AG09319 (cell line): ENCODE results near the gene LRRC3.

Experiments
- DNase-seq: peaks from one replicate; pipeline ENCODE4 v3.0.0-alpha.2; 2010; ENCODE audit warnings: low read depth; ENCODE audit errors: extremely low read depth
- CTCF ChIP-seq: IDR thresholded peaks from 2 replicates; pipeline ENCODE4 v1.5.1; 2011; ENCODE audit warnings: low read depth, mild to moderate bottlenecking, inconsistent platforms, low read length, moderate library complexity

The LRRC3 gene

GRCh38 chr21:44432841-44433790, 22.2 kb upstream of the LRRC3 start:
- no peak for DNase-seq
- TF ChIP-seq CTCF = no peak

- TF ChIP-seq CTCF = no peak
- DNase-seq = no peak
Observed at GRCh38 chr21:44433791-44434567, 21.3 kb upstream of the LRRC3 start.

GRCh38 chr21:44434568-44434925, 20.8 kb upstream of the LRRC3 start:
- TF ChIP-seq CTCF = no peak
- DNase-seq = no peak

- no peak for TF ChIP-seq CTCF
Observed at GRCh38 chr21:44434936-44435635, 20.2 kb upstream of the LRRC3 start.

GRCh38 chr21:44436111-44436611, 19.1 kb upstream of the LRRC3 start:
- DNase-seq = no peak
- no peak for TF ChIP-seq CTCF

More at GRCh38 chr21:44434936-44435635, 20.2 kb upstream of the LRRC3 start:
- no peak for DNase-seq

GRCh38 chr21:44436958-44437357, 18.4 kb upstream of the LRRC3 start:
- DNase-seq = no peak
- no peak for TF ChIP-seq CTCF

- DNase-seq = no peak
- TF ChIP-seq CTCF = no peak
Observed at GRCh38 chr21:44437371-44437695, 18.0 kb upstream of the LRRC3 start.
